Measurements from ENCODE around the gene ZNF296.

ZNF296 gene

DNA sequence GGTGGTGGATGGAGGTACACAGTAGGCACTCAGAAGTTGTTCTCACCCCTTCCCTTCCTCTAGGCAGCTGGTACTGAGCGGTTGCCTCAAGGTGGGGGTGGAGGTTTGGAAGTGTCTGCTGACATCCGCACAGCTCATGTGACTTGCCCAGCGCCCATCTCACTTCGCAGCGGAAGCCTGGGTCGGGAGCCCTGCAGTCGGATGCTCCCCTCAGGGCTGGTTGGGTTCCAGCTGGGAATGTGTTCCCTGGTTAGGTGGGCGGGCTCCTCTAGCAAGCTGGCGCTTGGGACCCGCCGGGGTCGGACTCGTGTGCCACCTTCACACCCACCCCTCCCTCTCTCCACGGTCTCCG, 26.9 kb upstream of the ZNF296 start:
- no peak for DNase-seq

DNA sequence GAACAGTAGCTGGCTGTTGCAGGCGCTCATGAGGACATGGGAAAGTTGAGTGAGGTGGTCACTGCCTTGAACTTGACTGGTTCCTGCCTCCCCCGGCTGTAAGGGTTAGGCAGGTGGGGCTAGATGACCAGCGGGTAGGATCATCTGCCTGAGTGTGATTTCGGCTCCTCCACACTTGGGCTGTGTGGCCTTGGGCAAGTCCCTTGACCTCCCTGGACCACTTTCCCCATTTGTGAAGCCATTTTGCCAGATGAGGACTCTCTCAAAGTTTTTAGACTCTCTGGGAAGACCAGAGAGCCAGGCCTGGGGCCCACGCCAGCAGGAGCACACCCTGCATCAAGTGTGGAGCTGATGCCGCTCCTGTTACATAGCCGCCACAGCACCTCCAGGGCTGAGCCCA, 26.2 kb upstream of the ZNF296 start:
- DNase-seq, result no peak

DNA sequence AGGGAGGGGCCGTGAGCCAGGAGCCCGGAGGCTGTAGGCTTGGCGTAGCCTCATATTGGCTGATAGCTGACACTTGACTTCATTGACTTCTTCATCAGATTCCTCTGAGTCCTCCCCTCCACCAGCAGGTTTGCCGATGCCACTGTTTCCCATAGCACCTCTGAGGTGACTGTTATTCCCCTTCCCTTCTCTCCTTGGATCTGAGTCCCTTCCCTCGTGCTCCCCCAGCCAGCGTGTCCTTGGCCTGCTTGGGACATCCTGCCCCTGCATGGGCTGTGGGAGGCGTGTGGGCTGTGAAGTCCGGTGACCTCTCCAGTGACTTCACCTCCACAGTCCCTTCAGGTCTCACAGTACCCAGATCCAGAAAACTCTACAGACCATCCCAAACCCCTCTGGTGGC, 25.5 kb upstream of the ZNF296 start:
- no peak for DNase-seq

DNA sequence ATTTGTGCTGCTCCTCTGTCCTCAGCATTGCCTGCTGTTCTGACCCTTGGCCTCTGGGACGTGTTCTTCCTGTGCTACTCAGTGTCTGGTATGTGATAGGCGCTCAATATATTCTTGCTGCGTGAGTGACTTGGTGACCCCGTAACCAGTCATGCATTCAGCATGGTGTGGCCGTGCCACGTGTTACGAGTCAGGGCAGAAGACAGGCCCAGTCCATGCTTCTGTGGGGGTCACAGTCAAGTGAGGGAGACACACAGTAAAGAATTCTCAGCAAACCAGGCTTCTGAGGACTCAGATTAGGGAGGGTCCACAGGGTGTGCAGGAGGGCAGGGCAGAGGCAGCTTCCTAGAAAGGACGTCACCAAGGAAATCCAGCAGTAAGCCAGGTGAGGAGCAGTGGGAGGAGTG, 24.6 kb upstream of the ZNF296 start:
- no peak for DNase-seq

DNA sequence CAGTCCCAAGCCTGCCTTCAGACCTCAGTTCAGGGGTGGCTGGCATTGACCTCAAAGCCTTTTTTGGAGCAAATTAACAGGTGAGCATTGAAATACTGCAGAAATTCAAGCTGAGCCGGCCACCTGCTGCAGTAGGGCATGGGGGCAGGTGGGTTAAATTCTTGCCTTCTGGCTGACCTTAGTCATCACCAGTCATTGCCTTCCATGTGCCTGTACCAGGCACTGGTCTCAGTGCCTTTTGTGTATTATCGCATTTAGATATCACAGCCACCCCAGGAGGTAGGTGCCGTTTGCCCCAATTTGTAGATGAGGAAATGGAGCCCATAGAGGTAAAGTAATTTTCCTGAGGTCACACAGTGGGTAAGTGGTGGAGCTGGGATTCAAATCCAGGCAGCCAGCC, 23.9 kb upstream of the ZNF296 start:
- DNase-seq, result no peak

DNA sequence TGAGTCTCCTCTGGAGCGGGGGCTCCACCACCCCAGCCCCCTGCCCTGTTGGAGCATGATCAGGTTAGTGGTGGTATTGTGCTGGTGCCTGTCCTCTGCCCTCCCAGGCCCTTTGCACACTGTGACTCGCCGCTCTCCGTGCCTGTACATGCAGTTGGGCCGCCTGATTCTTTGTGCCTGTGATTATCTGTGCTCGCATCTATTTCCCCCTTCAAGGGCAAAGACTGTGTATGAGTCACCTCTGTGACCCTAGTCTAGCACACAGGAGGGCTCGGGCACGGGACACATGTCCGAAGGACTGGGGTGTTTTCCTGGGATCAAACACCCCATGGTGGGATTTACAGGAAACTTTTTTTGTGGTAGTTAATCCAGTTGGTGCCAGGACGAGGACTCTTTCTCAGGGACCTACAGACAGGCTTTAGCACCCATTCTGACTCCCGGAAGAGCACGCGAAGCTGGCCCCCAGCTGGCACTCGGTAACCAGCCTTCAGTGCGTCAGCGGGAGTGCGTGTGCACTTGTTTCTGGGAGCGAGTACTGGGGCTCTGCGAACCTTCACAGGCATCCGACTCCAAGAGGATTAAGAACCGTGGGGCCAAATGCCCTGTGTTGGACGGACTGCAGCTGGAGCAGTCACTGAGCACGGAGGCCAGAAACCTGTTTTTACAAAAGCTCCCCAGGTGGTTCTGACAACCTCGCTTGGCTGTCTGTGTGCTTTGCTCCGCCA, 23.4 kb upstream of the ZNF296 start:
- no peak for DNase-seq

DNA sequence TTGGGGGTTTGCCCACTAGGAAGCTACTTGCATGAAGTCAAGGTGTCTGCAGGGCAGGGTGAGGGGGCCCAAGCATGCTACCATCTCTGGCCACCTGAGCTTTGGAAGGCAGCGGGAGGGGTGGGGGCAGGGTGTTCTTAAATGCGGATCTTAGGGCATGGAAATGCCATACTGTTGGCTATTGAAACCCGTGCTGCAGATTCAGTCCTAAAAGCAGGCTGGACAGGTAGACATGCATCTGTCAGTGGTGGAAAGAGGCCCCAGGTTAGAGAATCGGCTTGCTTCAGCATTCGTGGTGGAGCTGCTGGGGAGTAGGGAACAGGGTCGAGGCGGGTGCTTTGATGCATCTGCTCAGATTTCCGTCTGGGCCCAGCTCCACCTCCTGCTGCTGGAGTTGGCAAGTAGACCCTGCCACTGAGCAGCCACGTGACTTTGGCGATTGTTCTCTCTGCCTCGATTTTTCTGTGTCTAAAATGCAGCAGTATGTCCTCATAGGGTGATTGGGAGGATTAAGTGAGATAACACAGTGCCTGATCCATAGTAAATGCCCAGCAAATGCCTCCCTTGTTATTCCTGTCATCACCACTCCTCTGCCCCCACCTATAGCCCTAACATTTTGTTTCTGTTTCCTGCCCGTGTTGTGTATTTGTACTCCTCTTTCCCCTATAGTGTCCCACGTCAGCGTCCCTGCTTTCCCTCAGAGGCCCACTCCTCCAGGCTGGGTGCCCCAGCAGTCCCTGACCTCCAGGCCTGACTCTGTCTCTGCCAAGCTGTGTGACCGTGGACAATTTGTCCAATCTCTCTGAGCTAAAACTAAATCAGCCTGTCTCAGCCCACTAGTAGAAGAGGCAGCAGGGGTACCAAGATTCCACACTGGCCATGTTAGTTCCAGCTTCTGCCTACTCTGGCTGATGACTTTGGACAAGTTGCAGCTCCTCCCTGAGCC, 22.5 kb upstream of the ZNF296 start:
- no peak for DNase-seq

DNA sequence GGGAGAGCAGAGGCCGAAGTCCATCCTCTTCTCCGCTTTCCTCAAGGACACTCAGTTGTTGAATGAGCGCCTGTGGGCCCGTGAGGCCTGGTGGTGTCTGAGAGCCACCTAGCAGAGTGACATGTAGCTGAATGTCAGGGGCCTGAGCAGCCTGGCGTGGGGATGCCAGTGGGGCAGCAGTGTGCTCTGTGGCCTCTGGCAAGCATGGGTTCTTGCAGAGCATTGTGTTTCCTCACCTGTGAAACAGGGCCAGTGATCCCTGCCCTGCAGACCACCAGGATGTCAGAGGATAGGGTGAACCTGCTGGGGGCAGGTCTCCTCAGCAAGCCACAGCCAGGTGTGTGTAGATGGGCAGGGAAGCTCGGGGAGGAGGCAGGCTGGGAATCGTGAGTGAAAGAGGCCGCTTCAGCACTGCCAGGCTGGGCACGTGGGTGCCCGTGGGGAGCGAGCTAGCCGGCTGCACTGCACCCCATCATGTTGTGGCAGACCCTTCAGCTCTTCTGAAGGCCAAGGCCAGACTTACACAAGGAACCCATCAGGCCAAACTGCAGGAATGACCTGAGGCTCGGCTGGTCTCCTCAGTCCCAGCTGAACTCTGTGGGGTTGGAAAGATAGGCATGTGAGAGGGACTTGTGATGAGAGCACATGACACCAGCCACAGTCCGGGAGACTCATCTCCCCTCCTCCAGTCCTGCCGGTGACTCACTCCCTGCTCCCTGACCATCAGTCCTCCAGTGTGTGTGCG, 21.7 kb upstream of the ZNF296 start:
- DNase-seq, result peak; percentile 54

DNA sequence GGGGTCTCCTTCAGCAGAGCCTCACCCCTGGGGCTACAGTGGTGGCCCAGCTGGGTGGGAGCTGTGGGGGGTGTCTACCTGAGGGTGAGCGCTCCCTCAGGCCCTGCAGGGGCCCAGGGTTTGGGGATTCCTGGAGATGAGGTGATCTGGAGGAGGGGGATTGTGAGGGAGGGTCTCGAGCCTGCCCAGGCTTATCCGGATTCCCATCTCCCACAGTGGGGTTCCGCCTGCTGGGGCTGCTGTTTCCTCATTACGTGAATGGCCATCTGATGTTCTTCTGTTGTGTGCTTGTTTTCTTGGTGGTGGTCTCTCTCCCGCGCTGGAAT, 21.1 kb upstream of the ZNF296 start:
- DNase-seq, result no peak

DNA sequence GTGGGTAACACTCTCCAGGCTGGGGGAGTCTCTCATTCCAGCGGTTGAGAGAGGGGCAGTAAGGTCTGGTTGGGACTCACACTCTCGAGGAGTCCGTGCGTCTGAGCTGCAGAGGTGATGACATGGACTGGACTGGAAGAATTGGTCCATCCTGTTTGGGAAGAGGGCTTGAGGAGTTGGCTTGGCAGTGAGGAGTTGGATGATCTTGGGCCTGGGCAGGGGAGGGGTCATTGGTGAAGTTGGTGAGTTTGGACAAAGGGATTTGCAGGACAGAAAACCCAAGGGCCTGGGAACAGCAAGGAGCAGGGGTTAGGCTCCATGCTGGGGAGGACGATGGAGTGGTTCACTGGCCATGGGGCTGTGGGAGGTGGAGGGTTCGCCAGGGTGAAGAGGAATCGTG, 20.4 kb upstream of the ZNF296 start:
- no peak for DNase-seq

DNA sequence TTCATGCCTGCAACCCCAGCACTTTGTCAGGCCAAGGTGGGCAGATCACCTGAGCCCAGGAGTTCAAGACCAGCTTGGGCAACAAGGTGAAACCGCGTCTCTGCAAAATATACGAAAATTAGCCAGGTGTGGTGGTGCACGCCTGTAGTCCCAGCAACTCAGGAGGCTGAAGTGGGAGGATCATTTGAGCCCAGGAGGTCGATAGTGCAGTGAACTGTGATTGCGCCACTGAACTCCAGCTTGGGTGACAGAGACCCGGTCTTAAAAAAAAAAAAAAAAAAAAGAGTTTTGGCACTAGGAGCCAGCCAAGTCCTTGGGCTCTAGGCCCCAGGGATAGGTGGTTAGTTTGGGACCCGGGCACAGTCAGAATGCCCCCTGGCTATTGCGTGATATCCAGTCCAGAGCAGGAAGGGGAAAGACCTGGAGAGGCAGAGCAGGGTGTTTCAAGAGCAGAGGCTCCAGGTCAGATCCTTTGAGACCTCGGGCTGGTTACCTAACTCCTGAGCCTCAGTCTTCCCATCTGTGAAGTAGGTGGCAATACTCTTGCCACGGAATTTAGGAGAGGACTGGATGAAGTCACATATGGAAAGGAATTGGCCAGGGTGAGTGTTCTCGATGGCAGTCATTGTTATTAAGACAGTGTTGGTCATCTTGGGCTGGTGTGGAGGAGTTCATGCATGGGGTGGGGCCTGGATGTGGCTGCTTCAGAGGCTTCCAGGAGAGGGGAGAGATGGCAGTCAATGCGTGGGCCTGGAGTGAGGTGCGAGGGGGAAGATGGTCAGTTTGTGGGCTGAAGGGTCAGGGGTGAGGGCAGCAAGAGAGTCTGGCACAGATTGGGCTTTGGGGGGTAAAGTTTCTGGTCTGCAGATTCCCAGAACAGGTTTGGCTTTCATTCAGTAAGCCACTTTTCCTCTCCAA, 19.5 kb upstream of the ZNF296 start:
- no peak for DNase-seq

DNA sequence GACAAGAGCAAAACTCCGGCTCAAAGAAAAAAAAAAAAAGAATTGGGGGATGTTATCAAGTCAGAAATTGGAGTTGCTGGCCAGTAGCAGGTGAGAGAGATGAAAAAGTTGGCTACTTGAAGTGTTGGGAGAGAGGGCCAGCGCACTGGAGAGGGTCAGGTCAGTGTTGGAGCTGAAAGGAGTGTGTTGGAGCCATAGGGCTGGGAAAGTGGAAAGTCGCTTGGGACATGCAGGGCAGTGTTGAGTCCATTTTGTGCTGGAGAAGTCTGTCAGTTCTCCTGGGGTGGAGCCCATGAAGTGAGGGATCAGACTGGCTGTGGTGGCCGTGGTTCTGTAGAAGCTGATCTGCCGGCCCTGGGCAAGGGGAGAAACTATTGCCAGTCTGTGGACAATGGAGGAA, 18.4 kb upstream of the ZNF296 start:
- no peak for DNase-seq

DNA sequence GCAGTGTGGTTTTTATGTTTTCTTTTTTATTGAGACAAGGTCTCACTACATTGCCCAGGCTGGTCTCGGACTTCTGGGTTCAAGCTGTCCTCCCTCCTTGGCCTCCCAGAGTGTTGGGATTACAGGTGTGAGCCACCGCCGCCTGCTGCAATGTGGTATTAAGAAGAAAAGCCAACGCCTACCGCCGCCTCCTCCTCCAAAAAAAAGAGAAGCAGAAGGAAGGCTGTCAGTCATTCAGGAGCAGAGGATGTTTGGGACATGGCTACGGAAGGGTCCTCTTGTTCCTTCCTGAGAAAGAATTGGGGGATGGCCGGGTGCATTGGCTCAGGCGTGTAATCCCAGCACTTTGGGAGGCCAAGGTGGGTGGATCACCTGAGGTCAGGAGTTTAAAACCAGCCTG, 17.9 kb upstream of the ZNF296 start:
- no peak for DNase-seq

DNA sequence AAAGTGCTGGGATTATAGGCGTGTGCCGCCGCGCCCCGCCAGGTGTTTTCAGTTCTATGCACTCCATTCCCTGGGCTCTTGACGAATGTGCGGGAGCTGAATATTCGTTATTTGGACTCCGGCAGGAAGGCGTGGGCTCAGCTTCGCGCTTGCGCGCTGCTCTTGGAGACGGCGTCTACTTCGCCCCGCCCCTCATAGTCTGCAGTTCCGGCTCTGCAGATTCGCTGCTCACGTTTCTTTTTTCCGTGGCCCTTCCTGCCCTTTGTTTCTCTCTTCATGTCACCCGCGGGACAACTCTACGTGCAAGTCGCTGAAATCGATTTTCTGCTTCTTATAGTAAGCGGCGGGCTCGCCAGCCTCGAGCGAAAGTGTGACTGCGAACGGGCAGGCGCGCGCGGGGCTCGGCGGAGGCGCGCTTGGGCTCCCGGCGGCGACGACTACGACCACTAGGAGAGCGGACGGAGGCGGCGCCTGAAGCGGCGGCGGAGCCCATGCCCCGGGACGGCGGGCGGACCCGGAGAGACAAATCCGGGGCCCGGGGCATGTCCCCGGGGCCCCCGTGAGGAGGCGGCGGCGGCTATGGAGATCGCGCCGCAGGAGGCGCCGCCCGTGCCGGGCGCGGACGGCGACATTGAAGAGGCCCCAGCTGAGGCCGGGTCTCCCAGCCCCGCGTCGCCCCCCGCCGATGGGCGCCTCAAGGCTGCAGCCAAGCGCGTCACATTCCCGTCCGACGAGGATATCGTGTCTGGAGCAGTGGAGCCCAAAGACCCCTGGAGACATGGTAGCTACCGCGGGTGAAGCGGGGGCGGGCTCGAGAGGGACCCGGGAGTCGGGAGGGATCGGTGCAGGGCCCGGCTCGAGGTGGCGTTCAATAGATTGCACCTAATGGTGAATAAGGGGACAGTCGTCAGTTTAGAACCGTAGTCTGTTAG, 16.7 kb upstream of the ZNF296 start, which contains the start of gene PPP1R37:
TSS of gene PPP1R37 (plus strand) at position 433 of the 932 bp plus-strand sequence. CDS start at position 580, 147 bp downstream.
- DNase-seq, result peak; percentile 94

DNA sequence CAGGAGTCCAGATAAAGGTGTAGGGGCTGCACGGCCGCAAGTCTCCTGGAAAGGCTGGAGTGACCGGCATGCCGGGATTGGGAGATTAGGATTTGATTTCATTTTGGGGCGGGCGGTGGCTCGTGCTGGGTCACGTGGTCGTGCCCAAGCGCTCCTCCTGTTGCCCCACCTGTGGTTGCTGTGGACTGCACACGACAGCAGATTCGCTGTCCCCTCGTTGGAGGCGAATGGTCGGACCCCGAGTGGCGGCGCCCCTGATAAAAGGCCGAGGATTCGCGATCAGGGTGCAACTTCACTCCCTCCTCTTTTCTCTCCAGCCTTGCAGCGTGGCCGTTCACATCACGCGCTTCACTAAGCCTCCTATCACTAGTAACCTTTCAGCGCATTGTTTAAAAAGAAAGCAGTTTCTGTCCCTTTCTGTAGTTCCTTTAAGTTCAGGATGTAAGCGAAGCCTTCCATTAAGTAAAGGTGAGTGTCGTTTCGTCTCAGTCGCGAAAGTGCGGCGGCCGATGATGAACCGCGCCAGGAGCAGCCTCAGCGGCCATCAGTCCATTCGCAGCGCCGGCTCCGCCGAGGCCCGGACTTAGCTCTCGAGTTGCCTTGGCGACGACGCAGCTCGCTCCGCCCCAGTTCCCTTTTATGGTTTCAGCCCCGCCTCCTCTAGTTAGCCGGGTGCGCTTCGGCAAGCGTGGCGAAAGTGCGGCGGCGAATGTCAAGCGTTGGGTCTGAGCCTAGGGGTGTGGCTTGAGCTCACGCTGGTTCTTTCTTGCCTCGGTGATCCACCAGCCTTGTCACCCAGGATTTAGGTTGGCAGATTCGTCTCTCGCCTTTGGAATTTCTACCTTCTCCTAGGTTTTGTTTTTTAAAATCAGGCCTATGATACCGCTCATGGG, 15.0 kb upstream of the ZNF296 start:
- DNase-seq, result peak; percentile 99

DNA sequence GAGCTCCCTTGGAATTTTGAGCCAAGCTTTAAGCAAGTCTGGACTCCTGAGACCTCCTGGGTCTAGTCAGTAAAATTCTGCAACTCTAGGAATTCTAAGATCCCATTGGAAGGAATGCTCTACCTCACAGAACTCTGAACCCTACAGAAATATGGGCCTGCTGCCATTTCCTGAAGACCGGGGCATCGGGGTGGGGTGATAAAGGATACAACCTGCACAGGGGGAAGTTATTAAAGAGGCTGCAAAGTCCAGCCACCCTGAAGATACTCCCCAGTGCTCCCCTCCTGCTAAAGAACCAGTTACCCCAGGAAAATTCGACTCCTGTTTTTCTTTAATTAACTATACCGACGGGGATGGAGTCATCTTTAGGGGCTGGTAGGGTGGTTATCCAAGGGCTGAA, 14.3 kb upstream of the ZNF296 start:
- DNase-seq, result no peak

DNA sequence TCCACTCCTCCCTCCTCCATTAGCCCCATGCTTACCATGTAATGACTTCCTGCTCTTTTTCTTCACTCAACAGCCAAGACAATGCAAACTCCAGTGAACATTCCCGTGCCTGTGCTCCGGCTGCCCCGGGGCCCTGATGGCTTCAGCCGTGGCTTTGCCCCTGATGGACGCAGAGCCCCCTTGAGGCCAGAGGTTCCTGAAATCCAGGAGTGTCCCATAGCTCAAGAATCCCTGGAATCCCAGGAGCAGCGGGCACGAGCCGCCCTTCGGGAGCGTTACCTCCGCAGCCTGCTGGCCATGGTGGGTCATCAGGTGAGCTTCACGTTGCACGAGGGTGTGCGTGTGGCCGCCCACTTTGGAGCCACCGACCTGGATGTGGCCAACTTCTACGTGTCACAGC, 13.8 kb upstream of the ZNF296 start:
- DNase-seq, result no peak

DNA sequence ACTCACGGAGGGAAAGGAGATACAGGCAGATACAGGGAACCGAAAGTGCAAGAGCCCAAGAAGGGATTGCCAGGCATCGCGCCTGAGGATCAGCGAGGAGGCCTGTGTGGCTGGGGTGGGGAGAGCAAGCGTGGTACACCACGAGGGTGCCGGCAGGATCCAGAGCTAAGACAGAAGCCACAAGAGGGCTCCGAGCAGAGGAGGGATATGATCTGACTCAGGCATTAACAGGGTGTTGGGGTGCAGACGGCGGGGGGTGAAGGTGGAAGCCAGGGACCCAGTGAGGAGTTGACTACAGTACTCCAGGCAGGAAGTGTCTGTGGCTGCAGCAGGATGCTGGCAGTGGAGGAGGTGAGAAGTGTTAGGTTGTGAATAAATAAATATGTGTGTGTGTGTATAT, 11.3 kb upstream of the ZNF296 start:
- DNase-seq, result no peak

DNA sequence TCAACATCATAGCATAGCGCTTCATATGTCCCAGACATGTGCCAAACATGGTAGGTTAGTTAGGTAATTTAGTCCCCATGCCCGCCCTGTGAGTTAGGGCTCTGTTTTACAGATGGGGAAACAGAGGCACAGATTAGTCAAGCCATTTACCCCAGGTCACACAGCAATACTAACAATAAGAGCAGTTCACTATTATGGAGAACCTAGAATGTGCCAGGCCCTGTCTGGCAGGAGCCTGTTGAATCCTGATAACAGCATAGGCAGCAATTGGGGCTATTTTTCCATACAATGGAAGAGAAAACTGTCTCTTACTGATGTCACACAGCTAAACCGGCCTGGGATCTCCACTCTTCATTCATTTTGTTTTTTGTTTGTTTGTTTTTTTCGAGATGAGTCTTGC, 10.2 kb upstream of the ZNF296 start:
- no peak for DNase-seq

DNA sequence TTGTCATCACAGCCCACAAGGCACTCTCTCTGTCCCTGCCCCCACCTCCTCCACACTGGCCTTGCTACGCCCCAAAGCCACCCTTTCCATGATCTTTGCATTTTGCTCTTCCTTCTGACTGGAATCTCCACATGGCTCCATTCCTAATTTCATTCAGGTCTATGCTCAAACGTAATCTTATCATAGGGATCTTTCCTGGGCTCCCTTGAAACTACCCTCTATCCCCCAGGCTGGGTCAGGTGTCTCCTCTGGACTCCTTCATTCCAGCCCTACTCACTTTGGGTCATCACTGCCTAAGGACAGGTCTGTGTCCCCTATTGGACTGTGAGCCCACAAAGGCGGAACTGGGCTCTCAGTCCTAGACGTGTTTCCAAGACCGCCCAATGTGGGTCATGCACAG, 5.9 kb upstream of the ZNF296 start:
- DNase-seq, result no peak
